WTC11 (cell line): ENCODE data around the gene BRAF. TPM values are rescaled to one million over a fixed set of nuclear protein-coding genes. Genes with fewer than 3 reads are reported as not detected.
"Not testable (repeated sequence)": the region's sequence is repeated elsewhere in the genome, so short reads cannot be mapped to it uniquely, and the experiment has no call there.

ENCODE experiments used
- ATAC-seq: fragments of 200-7000 bp; cut with Tn5 transposase; 2 replicates; pipeline ENCODE4 v1.10.0; 2021; ENCODE audit warnings: mild to moderate bottlenecking, moderate library complexity
- CTCF ChIA-PET: fragments of 300-600 bp; sonication (Branson Sonifier 250); formaldehyde crosslinking; loops from one replicate; lab custom pipeline; 2021; ENCODE audit warnings: antibody characterized with exemption; lab: Charles Lee
- POLR2A ChIA-PET: fragments of 350-600 bp; sonication (Branson Sonifier 250); formaldehyde crosslinking; loops from one replicate; lab custom pipeline; 2021; ENCODE audit warnings: antibody characterized with exemption; lab: Charles Lee
- DNase-seq: peaks from one replicate; pipeline ENCODE4 v3.0.0; 2021; ENCODE audit warnings: low spot score
- H3K27ac Mint-ChIP-seq: 2 replicates; pipeline ENCODE4 v1.8.0; 2021; ENCODE audit warnings: mixed read lengths
- H3K27me3 Mint-ChIP-seq: 2 replicates; pipeline ENCODE4 v1.8.0; 2021; ENCODE audit warnings: low read depth, mild to moderate bottlenecking, moderate library complexity, mixed read lengths
- H3K36me3 Mint-ChIP-seq: 2 replicates; pipeline ENCODE4 v1.8.0; 2021; ENCODE audit warnings: mixed read lengths
- H3K4me1 Mint-ChIP-seq: 2 replicates; pipeline ENCODE4 v1.8.0; 2022; ENCODE audit warnings: mixed read lengths
- H3K4me3 Mint-ChIP-seq: 2 replicates; pipeline ENCODE4 v1.8.0; 2021; ENCODE audit warnings: mild to moderate bottlenecking, moderate library complexity, mixed read lengths
- H3K9me3 Mint-ChIP-seq: 2 replicates; pipeline ENCODE4 v1.8.0; 2021; ENCODE audit warnings: mixed read lengths
- ATF1 ChIP-seq: sonication (generic); formaldehyde crosslinking; IDR thresholded peaks from 2 replicates; pipeline ENCODE4 v1.8.1; 2023; ENCODE audit warnings: mild to moderate bottlenecking, moderate library complexity, missing genetic modification reagents
- ETV6 ChIP-seq: sonication (generic); formaldehyde crosslinking; IDR thresholded peaks from 2 replicates; pipeline ENCODE4 v1.8.1; 2022; ENCODE audit warnings: mild to moderate bottlenecking, missing genetic modification reagents
- IRF2 ChIP-seq: sonication (generic); formaldehyde crosslinking; IDR thresholded peaks from 2 replicates; pipeline ENCODE4 v1.8.0; 2022; ENCODE audit warnings: low read depth, missing genetic modification reagents, borderline replicate concordance
- JUN ChIP-seq: sonication (generic); formaldehyde crosslinking; IDR thresholded peaks from 2 replicates; pipeline ENCODE4 v1.8.0; 2023; ENCODE audit warnings: mild to moderate bottlenecking, missing genetic modification reagents
- MXD4 ChIP-seq: fragments of 250-450 bp; sonication (Bioruptor Pico); IDR thresholded peaks from 2 replicates; pipeline ENCODE4 v1.8.0; 2021; ENCODE audit warnings: mild to moderate bottlenecking, moderate library complexity, borderline replicate concordance
- NR1H2 ChIP-seq: sonication (generic); formaldehyde crosslinking; IDR thresholded peaks from 2 replicates; pipeline ENCODE4 v1.9.0; 2021; ENCODE audit warnings: mild to moderate bottlenecking, moderate library complexity, missing genetic modification reagents
- ZBTB21 ChIP-seq: sonication (generic); formaldehyde crosslinking; IDR thresholded peaks from 2 replicates; pipeline ENCODE4 v1.8.1; 2023; ENCODE audit warnings: mild to moderate bottlenecking, missing genetic modification reagents, borderline replicate concordance
- ZNF121 ChIP-seq: sonication (generic); formaldehyde crosslinking; IDR thresholded peaks from 2 replicates; pipeline ENCODE4 v1.8.0; 2023; ENCODE audit warnings: missing genetic modification reagents
- ZNF219 ChIP-seq: sonication (generic); formaldehyde crosslinking; IDR thresholded peaks from 2 replicates; pipeline ENCODE4 v1.8.0; 2023; ENCODE audit warnings: missing genetic modification reagents, mild to moderate bottlenecking, borderline replicate concordance
- ZNF423 ChIP-seq: fragments of 250-450 bp; sonication (Bioruptor Pico); IDR thresholded peaks from 2 replicates; pipeline ENCODE4 v2.1.2; 2022; ENCODE audit warnings: mild to moderate bottlenecking, moderate library complexity
- total RNA-seq: library from RNA; stranded (reverse); gene quantifications from 3 replicates; pipeline ENCODE4 v1.2.3, GENCODE V29; 2021
- TF ChIP-seq, protein P1 (sequence below): sonication (generic); formaldehyde crosslinking; IDR thresholded peaks from 2 replicates; pipeline ENCODE4 v1.8.1; 2022; ENCODE audit warnings: mild to moderate bottlenecking, missing genetic modification reagents, moderate library complexity, borderline replicate concordance
- TF ChIP-seq, protein P2 (sequence below): sonication (generic); formaldehyde crosslinking; IDR thresholded peaks from 2 replicates; pipeline ENCODE4 v1.8.0; 2023; ENCODE audit warnings: missing genetic modification reagents, mild to moderate bottlenecking, borderline replicate concordance
- TF ChIP-seq, protein P3 (sequence below): sonication (generic); formaldehyde crosslinking; IDR thresholded peaks from 2 replicates; pipeline ENCODE4 v1.8.1; 2023; ENCODE audit warnings: mild to moderate bottlenecking, moderate library complexity, missing genetic modification reagents
- TF ChIP-seq, protein P4 (sequence below): fragments of 250-450 bp; sonication (Bioruptor Pico); IDR thresholded peaks from 2 replicates; pipeline ENCODE4 v1.9.0; 2021; ENCODE audit warnings: mild to moderate bottlenecking
- TF ChIP-seq, protein P5 (sequence below): fragments of 250-450 bp; sonication (Bioruptor Pico); IDR thresholded peaks from 2 replicates; pipeline ENCODE4 v1.9.0; 2021; ENCODE audit warnings: mild to moderate bottlenecking

BRAF gene
- total RNA-seq, 1 experiment from 2014 or later = 29.2 TPM

DNA sequence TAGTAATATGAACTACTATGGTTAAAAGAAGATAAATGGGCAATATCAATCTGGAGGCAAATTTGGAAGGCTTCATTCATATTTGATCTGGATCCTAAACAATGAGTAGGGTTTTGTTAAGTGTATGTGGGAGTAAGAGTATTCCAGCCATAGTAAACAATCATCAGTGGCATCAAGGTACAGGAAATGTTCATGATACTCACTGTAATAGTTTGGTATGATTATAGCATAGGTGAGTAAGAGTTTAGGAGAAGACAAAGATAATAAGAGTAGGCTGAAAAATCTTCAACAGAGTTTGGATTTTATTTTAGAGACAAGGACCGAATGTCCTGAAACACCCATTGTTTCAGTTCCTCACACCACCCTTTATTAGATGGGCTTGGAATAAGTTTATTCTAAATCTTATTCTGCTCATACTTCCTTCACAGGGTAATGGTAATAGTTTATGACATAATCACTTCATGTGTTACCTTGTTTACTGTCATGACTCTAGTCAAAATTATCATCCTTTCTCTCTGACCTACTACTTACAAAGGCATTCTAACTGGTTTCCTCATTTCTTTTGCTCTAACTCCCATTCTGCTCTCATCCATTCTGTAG, 38.9 kb downstream of the BRAF start:
- Mint-ChIP-seq H3K27me3 (no peaks in the 10 kb centered on the region), H3K9me3 (no peaks in the 10 kb centered on the region), H3K4me1 (0 out of 2 replicates have a peak, but pooled peaks cover 10% of the 10 kb centered on the region), H3K27ac (no peak overlapping the region; the same call in 1 of the 2 replicates)
- CTCF ChIA-PET = interaction anchor here (1.0 kb wide), 1 partner anchor 38 kb away, joined by 3 read pairs; no protein-coding TSS in a partner anchor
- TF ChIP-seq IRF2 (CRISPR knock-in tag) = no peak
- TF ChIP-seq ATF1 (CRISPR knock-in tag) = no peak
- TF ChIP-seq NR1H2 (CRISPR knock-in tag) = no peak
- TF ChIP-seq ZNF219 (CRISPR knock-in tag) = no peak
- no peak for TF ChIP-seq MXD4 (CRISPR knock-in tag)
- TF ChIP-seq, protein P1, sequence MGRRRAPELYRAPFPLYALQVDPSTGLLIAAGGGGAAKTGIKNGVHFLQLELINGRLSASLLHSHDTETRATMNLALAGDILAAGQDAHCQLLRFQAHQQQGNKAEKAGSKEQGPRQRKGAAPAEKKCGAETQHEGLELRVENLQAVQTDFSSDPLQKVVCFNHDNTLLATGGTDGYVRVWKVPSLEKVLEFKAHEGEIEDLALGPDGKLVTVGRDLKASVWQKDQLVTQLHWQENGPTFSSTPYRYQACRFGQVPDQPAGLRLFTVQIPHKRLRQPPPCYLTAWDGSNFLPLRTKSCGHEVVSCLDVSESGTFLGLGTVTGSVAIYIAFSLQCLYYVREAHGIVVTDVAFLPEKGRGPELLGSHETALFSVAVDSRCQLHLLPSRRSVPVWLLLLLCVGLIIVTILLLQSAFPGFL (CRISPR knock-in tag) = no peak
- TF ChIP-seq, all 79 proteins: peak for 0
- DNase-seq = no peak
- Mint-ChIP-seq H3K36me3 (no peaks in the 10 kb centered on the region), H3K4me3 (no peak overlapping the region)
- ATAC-seq = no peak
- POLR2A ChIA-PET = no interaction called here

DNA sequence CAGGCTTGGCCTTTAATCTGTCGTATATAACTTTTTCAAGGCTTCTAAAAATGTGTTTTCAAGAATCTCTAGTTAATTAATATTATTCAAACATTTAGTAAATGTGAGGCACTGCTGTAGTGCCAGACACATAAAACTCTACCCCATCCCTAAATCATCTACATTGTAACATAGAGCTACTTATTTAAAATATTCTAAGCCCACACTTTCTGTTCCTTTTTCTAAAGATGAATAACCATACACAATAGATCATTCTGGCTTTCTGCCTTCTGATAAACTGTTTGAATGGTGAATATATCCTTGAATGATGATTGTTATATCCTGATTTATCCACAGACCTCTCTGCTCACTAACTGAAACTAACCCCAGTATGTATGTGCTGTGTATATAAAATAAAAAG, 41.4 kb downstream of the BRAF start:
- ATAC-seq (no peak), DNase-seq (no peak)
- TF ChIP-seq, protein P2, sequence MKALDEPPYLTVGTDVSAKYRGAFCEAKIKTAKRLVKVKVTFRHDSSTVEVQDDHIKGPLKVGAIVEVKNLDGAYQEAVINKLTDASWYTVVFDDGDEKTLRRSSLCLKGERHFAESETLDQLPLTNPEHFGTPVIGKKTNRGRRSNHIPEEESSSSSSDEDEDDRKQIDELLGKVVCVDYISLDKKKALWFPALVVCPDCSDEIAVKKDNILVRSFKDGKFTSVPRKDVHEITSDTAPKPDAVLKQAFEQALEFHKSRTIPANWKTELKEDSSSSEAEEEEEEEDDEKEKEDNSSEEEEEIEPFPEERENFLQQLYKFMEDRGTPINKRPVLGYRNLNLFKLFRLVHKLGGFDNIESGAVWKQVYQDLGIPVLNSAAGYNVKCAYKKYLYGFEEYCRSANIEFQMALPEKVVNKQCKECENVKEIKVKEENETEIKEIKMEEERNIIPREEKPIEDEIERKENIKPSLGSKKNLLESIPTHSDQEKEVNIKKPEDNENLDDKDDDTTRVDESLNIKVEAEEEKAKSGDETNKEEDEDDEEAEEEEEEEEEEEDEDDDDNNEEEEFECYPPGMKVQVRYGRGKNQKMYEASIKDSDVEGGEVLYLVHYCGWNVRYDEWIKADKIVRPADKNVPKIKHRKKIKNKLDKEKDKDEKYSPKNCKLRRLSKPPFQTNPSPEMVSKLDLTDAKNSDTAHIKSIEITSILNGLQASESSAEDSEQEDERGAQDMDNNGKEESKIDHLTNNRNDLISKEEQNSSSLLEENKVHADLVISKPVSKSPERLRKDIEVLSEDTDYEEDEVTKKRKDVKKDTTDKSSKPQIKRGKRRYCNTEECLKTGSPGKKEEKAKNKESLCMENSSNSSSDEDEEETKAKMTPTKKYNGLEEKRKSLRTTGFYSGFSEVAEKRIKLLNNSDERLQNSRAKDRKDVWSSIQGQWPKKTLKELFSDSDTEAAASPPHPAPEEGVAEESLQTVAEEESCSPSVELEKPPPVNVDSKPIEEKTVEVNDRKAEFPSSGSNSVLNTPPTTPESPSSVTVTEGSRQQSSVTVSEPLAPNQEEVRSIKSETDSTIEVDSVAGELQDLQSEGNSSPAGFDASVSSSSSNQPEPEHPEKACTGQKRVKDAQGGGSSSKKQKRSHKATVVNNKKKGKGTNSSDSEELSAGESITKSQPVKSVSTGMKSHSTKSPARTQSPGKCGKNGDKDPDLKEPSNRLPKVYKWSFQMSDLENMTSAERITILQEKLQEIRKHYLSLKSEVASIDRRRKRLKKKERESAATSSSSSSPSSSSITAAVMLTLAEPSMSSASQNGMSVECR (CRISPR knock-in tag) = no peak
- TF ChIP-seq ETV6 (CRISPR knock-in tag) (no peak), ZNF121 (CRISPR knock-in tag) (no peak), ZNF219 (CRISPR knock-in tag) (no peak), ZBTB21 (CRISPR knock-in tag) (no peak), JUN (no peak), ZNF423 (CRISPR knock-in tag) (no peak)
- TF ChIP-seq, protein P3, sequence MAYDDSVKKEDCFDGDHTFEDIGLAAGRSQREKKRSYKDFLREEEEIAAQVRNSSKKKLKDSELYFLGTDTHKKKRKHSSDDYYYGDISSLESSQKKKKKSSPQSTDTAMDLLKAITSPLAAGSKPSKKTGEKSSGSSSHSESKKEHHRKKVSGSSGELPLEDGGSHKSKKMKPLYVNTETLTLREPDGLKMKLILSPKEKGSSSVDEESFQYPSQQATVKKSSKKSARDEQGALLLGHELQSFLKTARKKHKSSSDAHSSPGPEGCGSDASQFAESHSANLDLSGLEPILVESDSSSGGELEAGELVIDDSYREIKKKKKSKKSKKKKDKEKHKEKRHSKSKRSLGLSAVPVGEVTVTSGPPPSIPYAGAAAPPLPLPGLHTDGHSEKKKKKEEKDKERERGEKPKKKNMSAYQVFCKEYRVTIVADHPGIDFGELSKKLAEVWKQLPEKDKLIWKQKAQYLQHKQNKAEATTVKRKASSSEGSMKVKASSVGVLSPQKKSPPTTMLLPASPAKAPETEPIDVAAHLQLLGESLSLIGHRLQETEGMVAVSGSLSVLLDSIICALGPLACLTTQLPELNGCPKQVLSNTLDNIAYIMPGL (CRISPR knock-in tag) = no peak
- TF ChIP-seq, protein P4, sequence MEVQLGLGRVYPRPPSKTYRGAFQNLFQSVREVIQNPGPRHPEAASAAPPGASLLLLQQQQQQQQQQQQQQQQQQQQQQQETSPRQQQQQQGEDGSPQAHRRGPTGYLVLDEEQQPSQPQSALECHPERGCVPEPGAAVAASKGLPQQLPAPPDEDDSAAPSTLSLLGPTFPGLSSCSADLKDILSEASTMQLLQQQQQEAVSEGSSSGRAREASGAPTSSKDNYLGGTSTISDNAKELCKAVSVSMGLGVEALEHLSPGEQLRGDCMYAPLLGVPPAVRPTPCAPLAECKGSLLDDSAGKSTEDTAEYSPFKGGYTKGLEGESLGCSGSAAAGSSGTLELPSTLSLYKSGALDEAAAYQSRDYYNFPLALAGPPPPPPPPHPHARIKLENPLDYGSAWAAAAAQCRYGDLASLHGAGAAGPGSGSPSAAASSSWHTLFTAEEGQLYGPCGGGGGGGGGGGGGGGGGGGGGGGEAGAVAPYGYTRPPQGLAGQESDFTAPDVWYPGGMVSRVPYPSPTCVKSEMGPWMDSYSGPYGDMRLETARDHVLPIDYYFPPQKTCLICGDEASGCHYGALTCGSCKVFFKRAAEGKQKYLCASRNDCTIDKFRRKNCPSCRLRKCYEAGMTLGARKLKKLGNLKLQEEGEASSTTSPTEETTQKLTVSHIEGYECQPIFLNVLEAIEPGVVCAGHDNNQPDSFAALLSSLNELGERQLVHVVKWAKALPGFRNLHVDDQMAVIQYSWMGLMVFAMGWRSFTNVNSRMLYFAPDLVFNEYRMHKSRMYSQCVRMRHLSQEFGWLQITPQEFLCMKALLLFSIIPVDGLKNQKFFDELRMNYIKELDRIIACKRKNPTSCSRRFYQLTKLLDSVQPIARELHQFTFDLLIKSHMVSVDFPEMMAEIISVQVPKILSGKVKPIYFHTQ (CRISPR knock-in tag) = no peak
- TF ChIP-seq, protein P5, sequence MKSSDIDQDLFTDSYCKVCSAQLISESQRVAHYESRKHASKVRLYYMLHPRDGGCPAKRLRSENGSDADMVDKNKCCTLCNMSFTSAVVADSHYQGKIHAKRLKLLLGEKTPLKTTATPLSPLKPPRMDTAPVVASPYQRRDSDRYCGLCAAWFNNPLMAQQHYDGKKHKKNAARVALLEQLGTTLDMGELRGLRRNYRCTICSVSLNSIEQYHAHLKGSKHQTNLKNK (CRISPR knock-in tag) = no peak
- Mint-ChIP-seq H3K27ac (no peak overlapping the region; the same call in 1 of the 2 replicates), H3K9me3 (peaks cover 2% of the 10 kb centered on the region; the same call in 1 of the 2 replicates), H3K36me3 (peaks cover 4% of the 10 kb centered on the region; the same call in 1 of the 2 replicates), H3K4me1 (0 out of 2 replicates have a peak, but pooled peaks cover 12% of the 10 kb centered on the region), H3K4me3 (no peak overlapping the region), H3K27me3 (no peaks in the 10 kb centered on the region)
- POLR2A ChIA-PET = no interaction called here
- CTCF ChIA-PET = no interaction called here

DNA sequence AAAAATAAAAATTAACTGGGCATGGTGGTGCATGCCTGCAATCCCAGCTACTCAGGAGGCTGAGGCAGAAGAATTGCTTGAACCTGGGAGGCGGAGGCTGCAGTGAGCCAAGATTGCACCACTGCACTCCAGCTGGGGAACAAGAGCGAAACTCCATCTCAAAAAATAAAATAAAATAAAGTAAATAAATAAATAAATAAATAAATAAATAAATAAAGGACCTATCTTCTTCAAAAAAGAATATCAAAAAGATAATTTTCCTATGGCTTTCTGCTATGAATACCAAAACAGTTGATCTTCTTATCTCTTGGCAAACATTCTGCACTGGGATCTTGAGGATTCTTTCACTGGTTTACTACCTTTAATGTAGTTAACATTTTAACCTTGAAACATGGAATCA, 41.9 kb downstream of the BRAF start:
- H3K4me3 Mint-ChIP-seq, CTCF ChIA-PET, ATAC-seq, DNase-seq, H3K36me3 Mint-ChIP-seq, POLR2A ChIA-PET, H3K27me3 Mint-ChIP-seq, H3K9me3 Mint-ChIP-seq, H3K27ac Mint-ChIP-seq: not testable (repeated sequence)
- H3K4me1 Mint-ChIP-seq = peaks cover 11% of the 10 kb centered on the region
